ENCODE results near the gene MLKL. TPM values are rescaled to one million over a fixed set of nuclear protein-coding genes. Genes with fewer than 3 reads are reported as not detected.

The MLKL gene
- total and polyA plus RNA-seq, 8 donors: 3.6 to 12.4 (median 7.0) TPM

- 92 to 93% methylated on average over 4 of the region's 4 CpGs for WGBS, 2 donors
- no peak for DNase-seq
- peaks cover 0 to 44% (median 0%) of the 10 kb centered on the region in 3 donors for H3K36me3 ChIP-seq
- no peak overlapping the region for H3K27ac ChIP-seq
- FAIRE-seq: no peak
- TF ChIP-seq CTCF (IDR thresholded peaks at IDR 0.05): no peak
- no peak for ATAC-seq
- no peaks in the 10 kb centered on the region for H3K27me3 ChIP-seq
- H3K9me3 ChIP-seq: no peaks in the 10 kb centered on the region
- intact Hi-C loops (cut with DNase I): loop anchor here in 1 of 3 donors (10.0 kb wide), 1 partner anchor 147 kb away; no protein-coding TSS in a partner anchor
- peaks cover 2 to 11% (median 9%) of the 10 kb centered on the region in 3 donors for H3K4me1 ChIP-seq
- no peak overlapping the region for H3K4me3 ChIP-seq
Observed at GRCh38 chr16:74622005-74622404, 78.7 kb downstream of the MLKL start.

Other genes with a start within 250 kb of the MLKL start
- gene GLG1, start 93.7 kb downstream of the MLKL start, total RNA-seq: 10 to 100 TPM; 69.4 to 93.2 (median 72.9) TPM
- 10 to 100 TPM; 30.6 to 40.2 TPM for gene GLG1, start 93.7 kb downstream of the MLKL start, polyA plus RNA-seq
- gene RFWD3, start 34.0 kb downstream of the MLKL start, total RNA-seq: 10 to 100 TPM in 3 of 6 donors, 1 to 10 TPM in 3; 4.7 to 14.0 (median 9.2) TPM
- 1 to 10 TPM; 3.7 to 6.0 TPM for gene RFWD3, start 34.0 kb downstream of the MLKL start, polyA plus RNA-seq
- 1 to 10 TPM; 2.2 to 6.4 (median 3.5) TPM for gene FA2H, start 74.0 kb upstream of the MLKL start, total RNA-seq
- 1 to 10 TPM; 3.9 to 4.8 TPM for gene FA2H, start 74.0 kb upstream of the MLKL start, polyA plus RNA-seq

Data from pancreas (tissue), 10 donors.